ENCODE results near the gene EFNA2. TPM values are rescaled to one million over a fixed set of nuclear protein-coding genes. Genes with fewer than 3 reads are reported as not detected.

EFNA2 gene
- total RNA-seq, 1 donor from 2014 or later, result 28.0 TPM

- H3K4me3 Mint-ChIP-seq, result no peak overlapping the region
- peak overlapping the region; percentile 50 for H3K27ac Mint-ChIP-seq (ENCODE audit: unreplicated experiment)
- H3K4me1 Mint-ChIP-seq, result peaks cover 20% of the 10 kb centered on the region
- H3K27me3 Mint-ChIP-seq (ENCODE audit: low read depth), result peaks cover 19% of the 10 kb centered on the region
- TF ChIP-seq CTCF (conservative IDR thresholded peaks at IDR 0.05), result no peak
- no peak for DNase-seq (ENCODE audit: low read depth, low spot score)
- H3K9me3 Mint-ChIP-seq, result no peaks in the 10 kb centered on the region
- H3K36me3 Mint-ChIP-seq (ENCODE audit: low read depth), result no peaks in the 10 kb centered on the region
Observed at GRCh38 chr19:1321539-1321938, 35.9 kb downstream of the EFNA2 start.

DNA sequence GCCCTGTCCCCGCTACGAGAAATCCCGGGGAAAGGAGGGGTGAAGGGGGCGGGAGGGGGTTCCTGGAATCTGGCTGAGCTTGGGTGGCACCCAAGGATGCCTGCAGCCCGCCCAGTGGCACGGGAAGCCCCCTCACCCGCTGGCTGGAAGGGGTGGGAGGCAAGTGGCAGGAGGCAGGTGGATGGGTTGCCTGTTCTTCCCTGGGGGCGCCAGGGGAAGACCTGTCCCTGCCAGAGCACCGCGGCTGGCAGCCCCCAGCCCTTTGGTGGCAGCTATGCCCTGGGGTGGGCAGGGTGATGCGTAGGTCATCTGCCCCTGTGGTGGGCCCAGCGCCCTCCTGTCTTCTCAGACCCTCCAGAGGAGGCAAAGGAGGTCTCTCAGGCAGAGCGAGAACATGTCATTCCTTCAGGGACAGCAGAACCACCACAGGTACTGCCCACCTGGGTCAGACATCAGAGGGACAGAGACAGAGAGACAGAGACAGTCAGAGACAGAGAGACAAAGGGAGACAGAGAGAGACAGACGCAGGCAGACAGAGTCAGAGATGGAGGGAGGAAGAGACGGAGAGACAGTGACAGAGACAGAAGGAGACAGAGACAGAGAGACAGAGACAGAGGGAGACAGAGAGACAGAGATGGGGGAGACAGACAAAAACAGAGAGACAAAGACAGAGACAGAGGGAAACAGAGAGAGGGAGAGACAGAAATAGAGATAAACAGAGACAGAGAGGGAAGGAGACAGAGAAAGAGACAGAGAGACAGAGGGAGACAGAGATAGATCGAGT lies 36.7 kb downstream of the EFNA2 start:
- no peak for TF ChIP-seq CTCF (conservative IDR thresholded peaks at IDR 0.05)
- no peak overlapping the region for H3K27ac Mint-ChIP-seq (ENCODE audit: unreplicated experiment)
- H3K4me3 Mint-ChIP-seq, result no peak overlapping the region
- peaks cover 22% of the 10 kb centered on the region for H3K4me1 Mint-ChIP-seq
- DNase-seq (ENCODE audit: low read depth, low spot score), result no peak
- H3K27me3 Mint-ChIP-seq (ENCODE audit: low read depth), result peaks cover 11% of the 10 kb centered on the region
- H3K36me3 Mint-ChIP-seq (ENCODE audit: low read depth), result no peaks in the 10 kb centered on the region
- H3K9me3 Mint-ChIP-seq, result no peaks in the 10 kb centered on the region

DNA sequence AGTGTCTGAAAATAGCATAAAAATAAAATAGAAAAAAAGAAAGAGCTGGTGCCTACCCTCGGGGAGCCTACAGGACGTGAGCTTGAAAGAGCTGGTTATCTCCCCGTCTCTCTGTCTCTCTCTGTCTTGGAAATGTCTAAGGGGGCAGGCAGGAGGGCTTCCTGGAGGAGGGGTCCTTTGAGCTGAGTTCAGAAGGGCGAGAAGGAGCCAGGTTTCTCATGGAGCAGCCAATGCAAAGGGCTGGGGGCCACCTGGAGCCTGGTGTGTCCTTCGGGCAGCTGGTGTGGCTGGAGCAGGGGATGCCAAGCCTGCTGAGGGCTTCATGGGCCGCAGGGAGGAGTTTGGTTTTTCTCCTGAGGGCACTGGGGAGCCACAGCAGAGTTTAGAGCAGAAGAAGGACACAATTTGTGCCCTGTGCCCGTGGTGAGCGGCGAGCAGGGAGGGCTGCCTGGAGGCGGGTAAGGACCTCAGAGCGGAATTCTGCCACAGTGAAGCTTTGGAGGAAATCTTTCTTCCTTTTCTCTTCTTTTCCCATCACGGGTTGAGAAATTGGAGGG lies 38.7 kb downstream of the EFNA2 start:
- TF ChIP-seq CTCF (conservative IDR thresholded peaks at IDR 0.05), result no peak
- H3K36me3 Mint-ChIP-seq (ENCODE audit: low read depth), result no peaks in the 10 kb centered on the region
- no peak for DNase-seq (ENCODE audit: low read depth, low spot score)

DNA sequence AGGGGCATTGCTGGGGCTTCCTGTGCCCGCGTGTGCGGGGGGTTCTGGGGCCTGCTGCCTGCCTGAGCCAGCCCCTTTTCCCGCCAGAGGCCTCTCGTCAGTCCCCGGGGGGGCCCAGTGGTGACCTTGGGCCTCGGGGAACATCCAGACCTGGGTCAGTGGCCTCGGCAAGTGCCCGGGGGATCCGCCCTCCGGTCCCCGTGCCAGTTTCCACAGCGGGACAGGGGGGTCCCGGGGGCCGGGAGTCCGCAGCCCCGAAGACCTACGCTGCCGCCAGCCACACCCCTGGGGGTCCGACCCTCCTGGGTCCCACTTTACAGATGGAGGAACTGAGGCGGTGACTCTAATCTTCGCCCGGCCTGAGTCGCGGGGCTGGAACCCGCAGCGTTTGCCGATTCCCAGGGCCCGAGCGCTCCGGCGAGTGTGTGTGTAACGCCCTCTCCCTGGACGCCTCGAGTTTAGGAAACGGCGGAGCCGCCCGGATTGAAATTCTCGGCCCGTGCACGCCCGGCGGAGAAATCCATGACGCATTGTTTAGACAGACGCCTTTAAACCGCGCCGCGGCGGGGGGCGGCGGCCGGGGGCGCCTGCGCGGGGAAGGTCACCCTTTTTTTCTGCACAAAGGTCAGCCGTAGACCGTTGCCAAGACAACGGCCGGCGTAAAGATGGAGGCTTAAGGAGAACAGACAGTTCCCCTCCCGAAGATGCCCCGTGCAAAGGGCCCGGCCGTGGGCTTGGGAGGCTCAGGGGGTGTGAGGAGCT lies 39.3 kb downstream of the EFNA2 start:
- H3K4me3 Mint-ChIP-seq, result no peak overlapping the region
- no peak for DNase-seq (ENCODE audit: low read depth, low spot score)

More for the DNA sequence above, 38.7 kb downstream of the EFNA2 start:
- Mint-ChIP-seq H3K27me3 (ENCODE audit: low read depth) (no peaks in the 10 kb centered on the region), H3K4me3 (no peak overlapping the region), H3K9me3 (no peaks in the 10 kb centered on the region), H3K4me1 (peaks cover 15% of the 10 kb centered on the region), H3K27ac (ENCODE audit: unreplicated experiment) (no peak overlapping the region)

More for the DNA sequence above, 39.3 kb downstream of the EFNA2 start:
- Mint-ChIP-seq H3K27ac (ENCODE audit: unreplicated experiment) (no peak overlapping the region), H3K4me1 (peaks cover 17% of the 10 kb centered on the region), H3K9me3 (no peaks in the 10 kb centered on the region), H3K36me3 (ENCODE audit: low read depth) (no peaks in the 10 kb centered on the region), H3K27me3 (ENCODE audit: low read depth) (no peaks in the 10 kb centered on the region)
- no peak for TF ChIP-seq CTCF (conservative IDR thresholded peaks at IDR 0.05)

Data from neural crest cell (in vitro differentiated cells).